Stimulated activated naive B cell treated with anti-CD40 and anti-IgM and Interleukin-4, amounts not matched to agents 10 μg/mL and 1 μg/mL and 100 μg/mL, for 72 hours (primary cell): ENCODE measurements around the gene GGN.
A peak's percentile ranks its signal among the peaks of the same experiment; 100 is the strongest.
"Not testable (repeated sequence)": the region's sequence is repeated elsewhere in the genome, so short reads cannot be mapped to it uniquely, and the experiment has no call there.

Source experiments
- ATAC-seq, 2 donors: fragments of 150-1000 bp; cut with Tn5 transposase; replicated peaks; 2 replicates each; pipeline ENCODE4 v1.10.0; 2021; ENCODE audit warnings: moderate library complexity in 1 of 2
- DNase-seq: peaks from one replicate; pipeline ENCODE4 v3.0.0; 2021
- H3K27ac Mint-ChIP-seq: one replicate; pipeline ENCODE4 v1.8.0; 2022; ENCODE audit warnings: mild to moderate bottlenecking, mixed read lengths
- H3K27me3 Mint-ChIP-seq, 2 donors: one replicate each; pipeline ENCODE4 v1.8.0; 2022; ENCODE audit warnings: mixed read lengths in 2 of 2
- H3K36me3 Mint-ChIP-seq, 2 donors: one replicate each; pipeline ENCODE4 v1.8.0; 2022; ENCODE audit warnings: mixed read lengths in 2 of 2, mild to moderate bottlenecking in 1 of 2
- H3K4me1 Mint-ChIP-seq, 2 donors: one replicate each; pipeline ENCODE4 v1.8.0; 2022; ENCODE audit warnings: mixed read lengths in 2 of 2, mild to moderate bottlenecking in 1 of 2
- H3K4me3 Mint-ChIP-seq, 2 donors: one replicate each; pipeline ENCODE4 v1.8.0; 2022; ENCODE audit warnings: mild to moderate bottlenecking in 2 of 2, mixed read lengths in 2 of 2, moderate library complexity in 1 of 2
- H3K9me3 Mint-ChIP-seq, 2 donors: one replicate each; pipeline ENCODE4 v1.8.0; 2022; ENCODE audit warnings: mixed read lengths in 2 of 2, mild to moderate bottlenecking in 1 of 2

Gene GGN

DNA sequence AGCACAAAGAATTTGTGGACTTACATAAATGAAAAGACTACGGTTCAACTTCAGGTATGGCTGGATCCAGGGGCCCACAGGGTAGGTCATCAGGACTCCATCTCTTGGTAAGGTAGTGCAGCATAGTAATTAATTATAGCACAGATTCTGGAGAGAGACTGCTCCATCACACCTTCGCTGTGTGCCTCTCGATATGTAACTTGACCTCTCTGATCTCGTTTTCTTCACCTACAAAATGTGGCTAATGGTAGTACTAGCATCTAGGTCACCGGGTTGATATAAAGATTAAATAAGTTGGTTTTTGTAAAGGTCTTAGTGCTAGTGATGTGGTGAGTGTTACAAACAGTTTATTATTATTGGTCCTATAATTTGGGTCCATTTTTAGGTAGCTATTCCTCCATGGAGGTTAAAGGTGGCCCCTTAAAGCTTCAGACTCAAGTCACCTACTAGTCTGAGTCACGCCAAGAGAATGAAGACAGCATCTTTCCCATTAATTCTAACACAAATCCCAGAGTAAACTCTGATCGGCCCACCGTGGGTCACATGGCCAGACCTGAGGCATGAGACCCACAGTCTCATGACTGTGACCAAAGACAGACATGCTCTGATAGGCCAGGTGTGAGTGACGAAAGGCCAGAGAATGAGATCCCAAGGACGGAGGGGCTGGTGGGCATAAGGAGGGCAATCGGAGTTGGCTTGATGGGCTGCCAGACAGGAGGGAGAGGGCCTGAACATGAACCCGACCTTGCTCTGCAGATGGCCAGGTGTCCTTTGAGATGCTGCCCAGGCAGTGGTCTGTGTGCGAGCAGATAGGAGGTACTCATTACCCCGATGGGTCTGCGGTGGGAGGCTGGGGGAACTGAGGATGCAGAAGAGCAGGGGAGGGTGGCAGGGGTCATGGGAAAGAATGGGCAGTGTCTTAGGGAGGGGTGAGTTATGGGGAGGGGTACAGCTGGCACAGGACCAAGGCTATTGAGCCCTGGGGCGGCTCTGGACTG is 31.8 kb downstream of the GGN start:
- Mint-ChIP-seq H3K9me3 (no peaks in the 10 kb centered on the region), H3K4me1 (peaks cover 5% of the 10 kb centered on the region in 2 donors), H3K36me3 (no peaks in the 10 kb centered on the region), H3K27me3 (peaks cover 13 to 43% of the 10 kb centered on the region in 2 donors), H3K4me3 (no peak overlapping the region), H3K27ac (no peak overlapping the region)
- ATAC-seq (no peak), DNase-seq (no peak)

DNA sequence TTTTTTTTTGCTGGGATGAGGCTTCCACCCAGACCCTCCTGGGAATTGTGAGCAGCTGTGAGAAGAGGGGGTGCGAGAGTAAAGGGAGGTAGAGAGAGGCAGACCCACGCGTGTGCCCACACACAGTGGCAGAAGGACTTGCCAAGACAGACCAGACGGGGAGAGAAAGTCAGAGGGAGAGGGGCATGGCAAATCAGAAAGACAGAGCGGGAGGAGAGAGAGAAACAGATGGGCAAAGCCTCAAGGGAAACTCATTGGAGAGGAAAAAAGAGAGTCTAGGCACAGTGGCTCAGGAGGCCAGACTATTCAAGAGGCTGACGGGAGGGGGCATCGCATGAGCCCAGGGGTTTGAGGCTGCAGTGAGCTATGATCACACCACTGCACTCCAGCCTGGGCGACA is 35.2 kb downstream of the GGN start:
- H3K36me3 Mint-ChIP-seq, result no peaks in the 10 kb centered on the region
- H3K27ac Mint-ChIP-seq, result no peak overlapping the region
- no peak overlapping the region for H3K4me3 Mint-ChIP-seq
- H3K4me1 Mint-ChIP-seq, result no peaks in the 10 kb centered on the region
- ATAC-seq (no peak), DNase-seq (no peak)
- no peaks in the 10 kb centered on the region for H3K9me3 Mint-ChIP-seq
- peaks cover 3 to 27% of the 10 kb centered on the region in 2 donors for H3K27me3 Mint-ChIP-seq

DNA sequence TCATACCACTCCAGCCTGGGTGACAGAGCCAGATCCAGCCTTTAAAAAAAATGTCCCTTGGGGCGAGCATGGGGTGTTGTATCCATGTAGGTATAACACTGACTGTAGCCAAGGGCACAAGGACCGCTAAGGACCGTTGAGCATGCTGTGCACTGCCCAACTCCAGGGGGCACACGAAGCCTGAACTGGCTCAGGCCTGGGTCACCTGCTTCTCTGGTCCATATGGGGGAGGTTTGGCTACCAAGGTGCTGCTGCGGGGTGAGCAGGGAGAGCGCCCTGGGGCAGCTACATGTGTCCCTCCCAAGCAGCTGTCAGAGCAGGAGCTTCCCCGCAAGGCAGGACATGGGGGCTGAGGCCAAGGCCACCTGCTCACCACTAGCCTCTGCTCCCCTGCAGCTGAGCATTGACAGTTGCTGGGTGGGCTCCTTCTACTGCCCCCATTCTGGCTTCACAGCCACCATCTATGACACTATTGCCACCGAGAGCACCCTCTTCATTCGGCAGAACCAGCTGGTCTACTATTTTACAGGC is 35.9 kb downstream of the GGN start:
- no peaks in the 10 kb centered on the region for H3K4me1 Mint-ChIP-seq
- H3K36me3 Mint-ChIP-seq, result no peaks in the 10 kb centered on the region
- ATAC-seq, result no peak
- no peak for DNase-seq
- no peak overlapping the region for H3K4me3 Mint-ChIP-seq
- no peaks in the 10 kb centered on the region for H3K9me3 Mint-ChIP-seq
- H3K27ac Mint-ChIP-seq, result no peak overlapping the region
- H3K27me3 Mint-ChIP-seq, result peaks cover 3 to 27% of the 10 kb centered on the region in 2 donors

DNA sequence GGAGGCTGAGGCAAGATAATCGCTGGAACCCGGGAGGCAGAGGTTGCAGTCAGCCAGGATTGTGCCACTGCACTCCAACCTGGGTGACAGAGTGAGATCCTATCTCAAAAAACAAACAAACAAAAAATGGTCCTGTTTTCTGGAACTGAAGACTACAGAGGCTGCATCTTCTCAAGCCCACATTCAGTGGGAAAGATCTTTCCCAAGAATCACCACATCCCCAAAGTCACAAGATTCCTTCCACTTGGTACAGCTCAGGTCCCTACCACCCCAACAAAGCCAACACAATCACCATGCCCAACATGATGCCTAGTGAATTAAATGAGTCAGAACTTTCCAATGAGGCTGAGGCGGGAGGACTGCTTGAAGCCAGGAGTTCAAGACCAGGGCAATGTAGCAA is 37.0 kb downstream of the GGN start:
- no peaks in the 10 kb centered on the region for H3K4me1 Mint-ChIP-seq
- H3K9me3 Mint-ChIP-seq, result no peaks in the 10 kb centered on the region
- no peak overlapping the region for H3K27ac Mint-ChIP-seq
- ATAC-seq (no peak), DNase-seq (no peak)
- peaks cover 3 to 20% of the 10 kb centered on the region in 2 donors for H3K27me3 Mint-ChIP-seq
- peaks cover 2 to 6% of the 10 kb centered on the region in 2 donors for H3K36me3 Mint-ChIP-seq
- no peak overlapping the region for H3K4me3 Mint-ChIP-seq

DNA sequence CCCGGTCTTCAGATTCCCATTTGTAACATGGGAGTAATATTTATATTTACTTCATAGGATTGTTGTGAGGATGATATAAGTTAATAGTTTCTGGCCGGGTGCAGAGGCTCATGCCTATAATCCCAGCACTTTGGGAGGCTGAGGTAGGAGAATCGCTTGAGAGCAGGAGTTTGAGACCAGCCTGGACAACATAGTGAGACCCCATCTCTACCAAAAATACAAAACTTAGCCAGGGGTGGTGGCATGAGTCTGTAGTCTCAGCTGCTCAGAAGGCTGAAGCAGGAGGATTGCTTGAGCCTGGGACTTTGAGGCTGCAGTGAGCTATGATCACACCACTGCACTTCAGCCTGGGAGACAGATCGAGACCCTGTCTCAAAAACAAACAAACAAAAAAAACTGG is 41.0 kb downstream of the GGN start:
- Mint-ChIP-seq H3K4me3 (no peak overlapping the region), H3K9me3 (no peaks in the 10 kb centered on the region), H3K27me3 (no peaks in the 10 kb centered on the region), H3K36me3 (peaks cover 9 to 19% of the 10 kb centered on the region in 2 donors), H3K4me1 (no peaks in the 10 kb centered on the region), H3K27ac (no peak overlapping the region)
- DNase-seq (no peak), ATAC-seq (no peak)

DNA sequence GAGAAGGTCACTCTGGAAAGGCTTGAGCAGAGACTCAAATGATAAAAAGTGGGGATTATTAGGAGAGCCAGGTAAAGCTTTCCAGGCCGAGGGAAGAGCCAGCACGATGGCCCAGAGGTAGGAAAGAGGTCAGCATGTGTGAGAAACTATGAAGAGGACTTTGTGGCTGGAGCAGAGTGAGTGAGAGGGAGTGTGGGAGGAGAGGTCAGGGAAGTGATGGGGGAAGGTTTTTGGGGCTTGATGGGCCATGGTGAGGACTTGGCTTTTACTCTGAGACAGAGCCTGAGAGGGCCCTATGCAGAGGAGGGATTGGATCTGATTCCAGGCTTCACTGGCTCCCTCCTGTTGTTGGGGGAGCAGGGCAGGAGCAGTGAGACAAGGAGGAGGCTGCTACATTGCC is 46.9 kb downstream of the GGN start:
- DNase-seq (no peak), ATAC-seq (no peak)
- no peak overlapping the region for H3K4me3 Mint-ChIP-seq
- H3K9me3 Mint-ChIP-seq, result no peaks in the 10 kb centered on the region
- peaks cover 9 to 27% of the 10 kb centered on the region in 2 donors for H3K36me3 Mint-ChIP-seq
- no peaks in the 10 kb centered on the region for H3K27me3 Mint-ChIP-seq
- peak overlapping the region; percentile 1 for H3K27ac Mint-ChIP-seq
- peaks cover 15% of the 10 kb centered on the region in 2 donors for H3K4me1 Mint-ChIP-seq

DNA sequence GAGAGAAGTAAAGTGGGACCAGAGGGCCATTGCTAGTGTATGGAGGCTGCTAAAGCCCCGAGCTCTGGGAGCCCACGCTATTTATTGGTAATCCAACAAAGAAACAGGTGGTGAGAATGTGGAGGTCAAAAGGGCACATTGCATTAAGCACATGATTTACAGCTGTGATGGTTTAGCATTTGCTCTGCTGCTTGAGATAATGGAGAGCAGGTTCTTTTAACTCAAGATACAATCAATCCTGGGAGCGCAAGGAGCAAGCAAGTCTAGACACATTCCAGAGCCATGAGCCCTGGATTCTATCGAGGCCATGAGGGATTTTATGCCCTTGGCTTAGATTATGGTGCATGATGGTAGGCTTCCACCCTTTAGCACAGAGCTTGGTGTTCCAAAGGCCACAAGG is 48.8 kb downstream of the GGN start:
- not testable (repeated sequence) for H3K4me3 Mint-ChIP-seq, H3K9me3 Mint-ChIP-seq, ATAC-seq, H3K27ac Mint-ChIP-seq, H3K27me3 Mint-ChIP-seq, DNase-seq
- peaks cover 15% of the 10 kb centered on the region in 2 donors for H3K4me1 Mint-ChIP-seq
- H3K36me3 Mint-ChIP-seq, result peaks cover 9 to 23% of the 10 kb centered on the region in 2 donors

DNA sequence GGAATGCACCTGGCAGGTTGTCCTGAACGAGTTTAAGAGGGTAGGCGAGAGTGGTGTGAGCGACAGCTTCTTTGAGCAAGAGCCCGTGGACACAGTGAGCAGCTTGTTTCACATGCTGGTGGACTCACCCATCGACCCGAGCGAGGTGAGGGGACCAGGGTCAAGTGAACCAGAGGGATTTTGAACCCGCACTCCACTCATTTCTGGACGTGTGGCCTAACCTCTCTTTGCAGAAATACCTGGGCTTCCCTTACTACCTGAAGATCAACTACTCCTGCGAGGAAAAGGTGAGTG is 50.5 kb downstream of the GGN start:
- no peak for DNase-seq
- Mint-ChIP-seq H3K27ac (peak overlapping the region; percentile 93), H3K9me3 (no peaks in the 10 kb centered on the region), H3K36me3 (peaks cover 3 to 13% of the 10 kb centered on the region in 2 donors), H3K4me3 (peak overlapping the region; percentile 89 to 94), H3K4me1 (peaks cover 15% of the 10 kb centered on the region in 2 donors), H3K27me3 (no peaks in the 10 kb centered on the region)
- ATAC-seq, result no peak

DNA sequence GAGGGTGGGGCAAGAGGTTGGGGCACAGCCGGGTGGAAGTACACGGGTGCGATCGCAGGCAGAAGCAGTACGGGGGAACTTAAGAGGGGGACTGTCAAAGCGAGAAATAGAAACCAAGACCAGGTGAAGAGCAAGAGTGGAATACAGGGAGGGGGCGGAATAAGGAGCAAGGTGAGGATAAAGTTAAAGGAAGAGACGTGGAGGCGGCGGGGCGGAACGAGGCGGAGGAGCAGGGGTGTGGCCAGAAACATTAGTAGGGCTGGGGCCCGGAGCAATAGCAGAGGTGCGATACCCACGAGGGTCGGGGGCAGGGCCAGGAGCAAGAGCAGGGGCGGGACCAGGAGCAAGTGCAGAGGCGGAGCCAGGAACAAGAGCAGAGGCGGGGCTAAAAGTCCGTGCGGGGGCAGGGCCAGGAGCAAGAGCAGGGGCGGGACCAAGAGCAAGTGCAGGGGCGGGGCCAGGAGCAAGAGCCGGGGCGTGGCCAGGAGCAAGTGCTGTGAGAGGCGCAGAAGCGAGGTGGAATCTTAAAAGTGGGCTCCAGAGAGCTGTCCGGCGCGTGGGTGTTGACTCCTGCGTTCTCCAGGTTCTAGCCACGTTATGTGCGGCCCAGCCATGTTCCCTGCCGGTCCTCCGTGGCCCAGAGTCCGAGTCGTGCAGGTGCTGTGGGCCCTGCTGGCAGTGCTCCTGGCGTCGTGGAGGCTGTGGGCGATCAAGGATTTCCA is 51.0 kb downstream of the GGN start:
- peaks cover 3 to 13% of the 10 kb centered on the region in 2 donors for H3K36me3 Mint-ChIP-seq
- no peaks in the 10 kb centered on the region for H3K27me3 Mint-ChIP-seq

DNA sequence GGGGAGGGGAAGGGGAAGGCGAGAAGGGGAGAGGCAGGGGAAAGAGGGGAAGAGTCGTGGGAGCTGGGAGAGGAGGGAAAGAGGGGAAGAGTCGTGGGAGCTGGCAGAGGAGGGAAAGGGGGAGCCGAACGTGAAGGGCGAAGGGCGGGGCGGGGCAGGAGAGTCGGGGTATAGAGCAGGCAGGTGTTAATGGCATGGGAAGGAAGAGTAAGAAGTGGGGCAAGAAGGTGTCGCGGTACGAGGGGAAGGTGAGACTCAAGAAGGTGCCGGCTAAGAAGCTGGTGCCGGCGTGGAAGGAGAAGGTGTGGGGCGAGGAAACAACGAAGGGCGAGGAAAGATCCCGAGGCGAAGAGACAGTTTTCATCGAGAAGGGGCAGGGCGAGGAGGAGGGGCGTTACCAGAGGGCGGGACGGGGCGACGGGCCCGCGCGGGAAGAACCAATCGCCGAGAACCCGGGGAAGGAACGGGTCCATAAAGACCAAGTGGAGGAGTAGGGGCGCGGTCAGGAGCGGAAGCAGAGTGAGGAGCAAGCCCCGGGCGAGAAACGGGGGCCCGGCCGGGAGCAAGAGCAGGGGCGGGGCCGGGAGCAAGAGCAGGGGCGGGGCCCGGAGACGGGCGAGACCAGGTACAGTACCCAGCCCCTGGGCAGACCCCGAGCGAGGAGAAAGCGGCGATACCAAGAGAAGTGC is 51.7 kb downstream of the GGN start:
- DNase-seq, result peak; percentile 94
- H3K4me1 Mint-ChIP-seq, result peaks cover 15% of the 10 kb centered on the region in 2 donors
- peak; percentile 77 to 79 for ATAC-seq
- H3K4me3 Mint-ChIP-seq, result peak overlapping the region; percentile 89 to 94
- H3K27me3 Mint-ChIP-seq, result no peaks in the 10 kb centered on the region
- peaks cover 2 to 11% of the 10 kb centered on the region in 2 donors for H3K36me3 Mint-ChIP-seq
- no peaks in the 10 kb centered on the region for H3K9me3 Mint-ChIP-seq
- H3K27ac Mint-ChIP-seq, result peak overlapping the region; percentile 93

More for the DNA sequence above, 51.0 kb downstream of the GGN start:
- H3K9me3 Mint-ChIP-seq, result no peaks in the 10 kb centered on the region
- peaks cover 15% of the 10 kb centered on the region in 2 donors for H3K4me1 Mint-ChIP-seq
- DNase-seq, result peak; percentile 95
- H3K27ac Mint-ChIP-seq, result peak overlapping the region; percentile 93
- peak overlapping the region; percentile 89 to 94 for H3K4me3 Mint-ChIP-seq
- peak; percentile 64 to 72 for ATAC-seq
